Spleen (tissue), 11 donors: ENCODE results near the gene TAF15. TPM values are rescaled to one million over a fixed set of nuclear protein-coding genes. Genes with fewer than 3 reads are reported as not detected.

Source experiments
- DNase-seq: peaks from one replicate; pipeline ENCODE4 v3.0.0-alpha.2; 2020
- H3K27ac ChIP-seq, 8 donors: fragments of 200-600 bp; sonication (generic) in 7 of 8; 1 replicate in 4 of 8; 2 replicates in 4 of 8; pipeline versions ENCODE4 v1.5.0 to v1.8.0; 2016 to 2021; ENCODE audit warnings: inconsistent platforms in 4 of 8, mild to moderate bottlenecking in 4 of 8, moderate library complexity in 1 of 8
- H3K27me3 ChIP-seq, 7 donors: fragments of 200-600 bp; sonication (generic) in 6 of 7; replicated peaks in 1 of 7; 1 replicate in 4 of 7; 2 replicates in 3 of 7; pipeline versions ENCODE4 v1.5.0 to v1.8.0; 2016 to 2021; ENCODE audit warnings: inconsistent platforms in 3 of 7, mild to moderate bottlenecking in 1 of 7
- H3K36me3 ChIP-seq, 6 donors: fragments of 200-600 bp; sonication (generic) in 5 of 6; 1 replicate in 4 of 6; 2 replicates in 2 of 6; pipeline versions ENCODE4 v1.5.0 to v1.8.0; 2016 to 2021; ENCODE audit warnings: inconsistent platforms in 2 of 6
- H3K4me1 ChIP-seq, 6 donors: fragments of 200-600 bp; sonication (generic) in 5 of 6; 1 replicate in 3 of 6; 2 replicates in 3 of 6; pipeline versions ENCODE4 v1.5.0 to v1.8.0; 2016 to 2021; ENCODE audit warnings: inconsistent platforms in 3 of 6
- H3K4me3 ChIP-seq, 8 donors: fragments of 200-600 bp; sonication (generic) in 7 of 8; 1 replicate in 4 of 8; 2 replicates in 4 of 8; pipeline versions ENCODE4 v1.5.0 to v1.8.0; 2016 to 2021; ENCODE audit warnings: inconsistent platforms in 4 of 8, mild to moderate bottlenecking in 4 of 8, moderate library complexity in 2 of 8
- H3K9me3 ChIP-seq, 8 donors: fragments of 200-600 bp; sonication (generic) in 7 of 8; 1 replicate in 4 of 8; 2 replicates in 4 of 8; pipeline versions ENCODE4 v1.5.0 to v1.8.0; 2016 to 2021; ENCODE audit warnings: inconsistent platforms in 4 of 8
- POLR2A ChIP-seq, 3 donors: fragments of 450-650 bp; IDR thresholded peaks; one replicate each; pipeline ENCODE4 v1.5.1; 2017; ENCODE audit warnings: antibody characterized with exemption in 3 of 3, mild to moderate bottlenecking in 1 of 3
- POLR2AphosphoS5 ChIP-seq, 3 donors: sonication (generic); formaldehyde crosslinking; IDR thresholded peaks; one replicate each; pipeline ENCODE4 v1.5.1; 2017; ENCODE audit warnings: antibody characterized with exemption in 3 of 3
- WGBS, 5 donors: extraction: QIAGEN DNeasy Blood & Tissue Kit in 3 of 5; methylation state at CpG; one replicate each; pipeline versions ENCODE4 v1.1.5 to v1.1.7; 2013 to 2018; 5-methylcytosine and 5-hydroxymethylcytosine counted together
- intact Hi-C: fragments of 100-400 bp; cut with DNase I; formaldehyde crosslinking; loops from one replicate; pipeline ENCODE4 v1.15.0; 2023; ENCODE audit warnings: low total_unique reads
- polyA plus RNA-seq, 3 donors: library from polyadenylated mRNA; stranded (reverse); fragments of 200-250 nt; gene quantifications; one replicate each; pipeline ENCODE4 v1.2.1, GENCODE V29; 2013
- total RNA-seq, 7 donors: library from RNA; depleted of rRNA in 3 of 7; stranded (reverse); fragments of >200 nt in 3 of 7; fragmentation: NEBNext Ultra II Directional in 4 of 7; extraction: Animal tissue kit (Norgen Biotek cat#: 25700) in 4 of 7; gene quantifications; one replicate each; pipeline versions ENCODE4 v1.1.0 to v1.2.1, GENCODE V29; 2016 to 2021
- TF ChIP-seq, protein P1 (sequence below), 11 experiments: fragments of 200-600 bp in 7 of 11; fragments of 450-650 bp in 4 of 11; sonication (generic) in 4 of 11; IDR thresholded peaks in 8 of 11; conservative IDR thresholded peaks in 3 of 11; 1 replicate in 7 of 11; 2 replicates in 4 of 11; pipeline versions ENCODE4 v1.4.0 to v1.8.0; 2016 to 2021; ENCODE audit warnings: antibody characterized with exemption in 11 of 11, inconsistent platforms in 4 of 11, mild to moderate bottlenecking in 1 of 11
- donor health status: healthy with polysubstance abuse.
- donor health status: DM: no; HTN: no; CAD: no; lungs with moderate emphysema.
- donor health status: DM: no; HTN: no; CAD: no.
- donor health status: Bipolar disorder and iron deficiency.
- donor health status: healthy.
- donor health status: DM: no; HTN: no; CAD: no.
- donor health status: DM: yes; HTN: yes; CAD: no.

TAF15 gene
- total and polyA plus RNA-seq, 10 donors: 55.9 to 184 (median 108) TPM

GRCh38 chr17:35867574-35867973 lies 58.3 kb downstream of the TAF15 start:
- Histone ChIP-seq H3K27ac (no peak overlapping the region), H3K4me3 (no peak overlapping the region), H3K27me3 (no peaks in the 10 kb centered on the region), H3K4me1 (peaks cover 0 to 28% (median 7%) of the 10 kb centered on the region in 6 donors), H3K36me3 (peaks cover 0 to 13% (median 0%) of the 10 kb centered on the region in 6 donors), H3K9me3 (no peaks in the 10 kb centered on the region)
- WGBS, 5 donors: 93 to 97% (median 96%) methylated on average over 3 of the region's 3 CpGs
- intact Hi-C loops: no loop called here
- DNase-seq: no peak
- TF ChIP-seq, protein P1, sequence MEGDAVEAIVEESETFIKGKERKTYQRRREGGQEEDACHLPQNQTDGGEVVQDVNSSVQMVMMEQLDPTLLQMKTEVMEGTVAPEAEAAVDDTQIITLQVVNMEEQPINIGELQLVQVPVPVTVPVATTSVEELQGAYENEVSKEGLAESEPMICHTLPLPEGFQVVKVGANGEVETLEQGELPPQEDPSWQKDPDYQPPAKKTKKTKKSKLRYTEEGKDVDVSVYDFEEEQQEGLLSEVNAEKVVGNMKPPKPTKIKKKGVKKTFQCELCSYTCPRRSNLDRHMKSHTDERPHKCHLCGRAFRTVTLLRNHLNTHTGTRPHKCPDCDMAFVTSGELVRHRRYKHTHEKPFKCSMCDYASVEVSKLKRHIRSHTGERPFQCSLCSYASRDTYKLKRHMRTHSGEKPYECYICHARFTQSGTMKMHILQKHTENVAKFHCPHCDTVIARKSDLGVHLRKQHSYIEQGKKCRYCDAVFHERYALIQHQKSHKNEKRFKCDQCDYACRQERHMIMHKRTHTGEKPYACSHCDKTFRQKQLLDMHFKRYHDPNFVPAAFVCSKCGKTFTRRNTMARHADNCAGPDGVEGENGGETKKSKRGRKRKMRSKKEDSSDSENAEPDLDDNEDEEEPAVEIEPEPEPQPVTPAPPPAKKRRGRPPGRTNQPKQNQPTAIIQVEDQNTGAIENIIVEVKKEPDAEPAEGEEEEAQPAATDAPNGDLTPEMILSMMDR (IDR thresholded peaks at IDR 0.05 in 8 of 11, conservative IDR thresholded peaks at IDR 0.05 in 3 of 11): no peak
- TF ChIP-seq POLR2AphosphoS5 (IDR thresholded peaks at IDR 0.05) (no peak), POLR2A (IDR thresholded peaks at IDR 0.05) (no peak)

DNA sequence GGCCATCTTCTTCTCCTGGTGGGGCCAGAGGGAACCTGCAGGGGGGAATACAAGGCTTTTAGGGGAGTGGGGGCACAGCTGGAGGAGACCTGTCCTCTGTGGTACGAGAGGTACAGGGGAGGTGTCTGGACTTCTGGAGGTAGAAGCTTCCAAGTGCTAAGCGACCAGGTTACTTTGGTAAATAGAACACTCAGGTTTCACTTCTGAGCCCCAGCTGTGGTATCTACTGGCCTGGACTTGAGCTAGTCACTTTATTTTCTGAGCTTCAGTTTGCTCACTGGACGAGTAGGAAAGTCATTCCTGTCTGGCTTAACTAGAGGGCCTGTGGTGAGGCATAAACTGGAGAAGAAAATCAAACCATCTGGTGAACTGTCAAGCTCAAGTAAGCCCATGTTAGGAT lies 59.5 kb downstream of the TAF15 start, which contains the start of gene HEATR9:
Gene HEATR9 (minus strand): TSS at position 155 of the 400 bp plus-strand sequence. CDS start 149 bp downstream, at position 6.
- Histone ChIP-seq H3K4me3 (no peak within 1 kb of the TSS), H3K9me3 (no peaks in the 10 kb centered on the region)

DNA sequence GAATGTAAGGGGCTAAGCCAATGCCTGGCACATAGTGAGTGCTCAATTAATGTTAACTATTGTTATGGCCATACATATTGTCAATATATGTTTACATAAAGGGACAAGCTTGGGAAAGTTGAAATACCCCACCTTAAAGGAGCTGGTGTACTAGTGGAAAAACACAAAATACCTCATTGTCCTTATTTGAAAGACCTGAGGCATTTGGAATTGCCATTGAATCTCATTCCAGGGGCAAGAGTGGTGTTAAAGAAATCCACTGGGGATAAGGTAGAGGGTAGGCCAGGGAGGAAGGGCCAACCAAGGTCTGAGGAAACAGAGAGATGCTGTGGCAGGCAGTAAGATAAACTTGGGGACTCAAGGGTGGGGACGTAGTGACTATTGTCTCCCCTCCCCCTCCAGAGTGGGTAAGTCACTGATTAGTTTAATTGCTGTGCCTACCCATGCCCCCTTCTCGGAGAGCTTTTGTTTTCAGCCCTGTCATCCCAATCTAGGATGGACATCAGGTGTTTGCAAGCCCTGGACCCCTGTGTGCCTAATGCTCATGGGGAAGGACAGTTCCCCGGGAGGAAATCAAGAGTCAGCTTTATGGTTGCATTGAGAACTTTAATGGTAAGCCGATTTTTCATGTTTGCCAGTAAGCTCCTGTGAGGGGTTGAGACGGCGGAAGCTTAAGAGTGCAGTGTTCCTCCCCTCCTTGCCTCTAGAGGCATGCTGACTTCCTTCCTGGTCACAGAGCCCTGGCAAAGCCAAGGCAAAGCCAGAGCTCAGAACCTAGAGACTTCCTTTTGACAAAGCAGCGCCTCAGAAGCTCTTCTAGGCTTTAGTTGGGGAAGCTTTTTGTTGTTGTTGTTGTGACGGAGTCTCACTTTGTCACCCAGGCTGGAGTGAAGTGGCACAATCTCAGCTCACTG lies 61.9 kb downstream of the TAF15 start:
- WGBS, 5 donors: 35 to 53% (median 39%) methylated on average over 7 to 8 of the region's 8 CpGs
- intact Hi-C loops: no loop called here
- TF ChIP-seq, protein P1 (IDR thresholded peaks at IDR 0.05 in 8 of 11, conservative IDR thresholded peaks at IDR 0.05 in 3 of 11): peak in 1 of 11 experiments; percentile 9
- TF ChIP-seq POLR2AphosphoS5 (IDR thresholded peaks at IDR 0.05) (peak in 2 of 3 donors; percentile 13 to 50), POLR2A (IDR thresholded peaks at IDR 0.05) (no peak)

More for the DNA sequence above, 59.5 kb downstream of the TAF15 start, which contains the start of gene HEATR9:
- TF ChIP-seq POLR2AphosphoS5 (IDR thresholded peaks at IDR 0.05) (no peak), POLR2A (IDR thresholded peaks at IDR 0.05) (no peak)
- TF ChIP-seq, protein P1 (IDR thresholded peaks at IDR 0.05 in 8 of 11, conservative IDR thresholded peaks at IDR 0.05 in 3 of 11): no peak
- H3K27ac ChIP-seq: no peak within 1 kb of the TSS
- intact Hi-C loops: no loop called here
- H3K27me3 ChIP-seq: no peaks in the 10 kb centered on the region
- DNase-seq: no peak
- H3K4me1 ChIP-seq: peaks cover 0 to 34% (median 7%) of the 10 kb centered on the region in 6 donors
- H3K36me3 ChIP-seq: peaks cover 0 to 13% (median 0%) of the 10 kb centered on the region in 6 donors
- WGBS, 5 donors: 87 to 96% (median 92%) methylated on average over 3 of the region's 3 CpGs

More for the DNA sequence above, 61.9 kb downstream of the TAF15 start:
- Histone ChIP-seq H3K4me3 (no peak overlapping the region), H3K36me3 (peaks cover 0 to 10% (median 0%) of the 10 kb centered on the region in 6 donors), H3K9me3 (no peaks in the 10 kb centered on the region), H3K27me3 (no peaks in the 10 kb centered on the region), H3K27ac (peak overlapping the region in 1 of 8 donors; percentile 13), H3K4me1 (peaks cover 0 to 49% (median 19%) of the 10 kb centered on the region in 6 donors)
- DNase-seq: no peak
